Measurements from ENCODE around the gene C2CD4D. TPM values are rescaled to one million over a fixed set of nuclear protein-coding genes. Genes with fewer than 3 reads are reported as not detected.
"Not testable (repeated sequence)": the region's sequence is repeated elsewhere in the genome, so short reads cannot be mapped to it uniquely, and the experiment has no call there.

Gene C2CD4D
- total RNA-seq = not detected in 2 replicates

DNA sequence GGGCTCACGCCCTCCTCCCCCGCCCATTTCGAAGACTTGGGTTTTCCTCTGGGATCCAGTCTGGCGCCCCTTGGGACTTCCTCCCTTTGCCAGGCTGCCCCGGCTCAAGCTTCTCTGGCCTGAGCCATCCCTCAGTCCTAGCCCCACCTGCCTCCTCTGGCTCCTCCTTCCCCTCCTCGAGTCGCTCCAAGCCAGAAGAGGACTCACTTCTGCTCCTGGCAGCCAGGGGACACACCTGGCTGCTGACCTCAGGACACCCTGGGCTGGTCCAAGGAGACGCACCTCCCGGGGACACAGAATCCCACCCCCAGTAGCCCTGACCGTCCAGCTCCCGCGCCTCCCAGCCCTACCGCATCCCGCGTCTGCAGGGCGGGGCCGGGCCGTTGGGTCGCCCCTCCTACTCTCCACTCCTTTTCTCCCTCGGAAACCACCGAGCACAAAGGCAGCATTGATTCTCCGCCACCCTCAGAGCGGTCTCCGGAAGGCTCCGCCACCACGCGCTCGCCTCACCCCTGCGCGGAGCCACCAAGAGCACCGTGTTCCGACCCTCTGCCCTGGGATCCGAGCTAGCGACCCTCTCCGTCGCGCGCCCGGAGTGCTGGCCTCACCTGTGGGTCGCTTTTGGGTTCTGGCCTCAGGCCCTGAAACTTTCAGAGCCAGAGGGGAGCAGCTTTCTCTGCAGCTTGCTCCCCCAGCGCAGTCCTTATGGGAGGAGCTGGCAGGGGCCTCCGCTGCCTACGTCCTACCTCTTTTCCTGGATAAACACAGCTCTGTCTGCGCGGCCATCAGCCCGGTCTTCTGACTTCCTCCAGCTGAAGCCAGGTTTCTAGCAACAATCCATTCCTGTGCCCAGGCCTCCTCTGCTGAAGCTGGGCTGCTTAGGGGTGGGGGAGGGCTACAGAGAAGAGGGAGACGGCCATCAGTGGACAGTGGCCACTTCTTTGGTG, at the start of gene C2CD4D:
Gene C2CD4D, minus strand, starts transcription at position 364 of the 947 bp plus-strand sequence. CDS start 831 bp downstream, outside the sequence.
- no peak for DNase-seq (ENCODE audit: extremely low read depth, low read depth, low spot score)

DNA sequence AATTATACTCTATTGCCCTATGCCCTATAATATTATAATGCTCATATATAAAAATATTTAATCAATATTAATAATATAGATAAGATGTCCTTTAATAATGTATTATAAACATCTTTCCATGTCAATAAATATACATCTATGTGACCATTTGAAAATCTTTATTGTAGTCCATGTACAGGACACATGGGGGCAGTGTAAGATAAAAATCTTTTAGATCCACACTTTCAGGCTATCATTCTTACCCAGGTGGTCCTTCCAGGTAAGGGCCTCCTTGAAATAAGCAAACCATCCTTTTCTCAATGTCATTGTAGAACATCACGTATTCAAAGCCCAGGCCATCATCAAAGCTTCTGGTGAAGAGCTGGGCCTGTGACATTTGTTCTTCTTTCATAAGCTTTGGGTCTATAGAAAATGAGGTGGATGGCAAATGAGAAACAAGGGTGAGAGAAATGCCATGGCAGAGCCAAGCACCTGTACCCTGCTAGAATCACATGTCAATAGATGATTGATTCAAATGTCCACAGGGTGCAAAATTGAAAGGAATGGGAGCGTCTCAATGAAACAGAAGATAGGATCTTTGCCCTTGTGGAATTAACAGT, 49.5 kb upstream of the C2CD4D start:
- DNase-seq (ENCODE audit: extremely low read depth, low read depth, low spot score) = no peak

DNA sequence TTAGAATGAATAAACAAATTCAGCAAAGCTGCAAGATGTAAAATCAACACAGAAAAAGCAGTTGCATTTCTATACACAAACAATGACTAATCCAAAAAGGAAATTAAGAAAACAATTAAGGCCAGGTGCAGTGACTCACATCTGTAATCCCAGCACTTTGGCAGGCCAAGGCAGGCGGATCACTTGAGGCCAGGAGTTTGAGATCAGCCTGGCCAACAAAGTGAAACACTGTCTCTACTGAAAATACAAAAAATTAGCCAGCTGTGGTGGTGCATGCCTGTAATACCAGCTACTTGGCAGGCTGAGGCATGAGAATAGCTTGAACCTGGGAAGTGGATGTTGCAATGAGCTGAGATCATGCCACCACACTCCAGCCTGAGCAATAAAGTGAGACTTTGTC, 47.4 kb upstream of the C2CD4D start:
- DNase-seq (ENCODE audit: extremely low read depth, low read depth, low spot score) = no peak

DNA sequence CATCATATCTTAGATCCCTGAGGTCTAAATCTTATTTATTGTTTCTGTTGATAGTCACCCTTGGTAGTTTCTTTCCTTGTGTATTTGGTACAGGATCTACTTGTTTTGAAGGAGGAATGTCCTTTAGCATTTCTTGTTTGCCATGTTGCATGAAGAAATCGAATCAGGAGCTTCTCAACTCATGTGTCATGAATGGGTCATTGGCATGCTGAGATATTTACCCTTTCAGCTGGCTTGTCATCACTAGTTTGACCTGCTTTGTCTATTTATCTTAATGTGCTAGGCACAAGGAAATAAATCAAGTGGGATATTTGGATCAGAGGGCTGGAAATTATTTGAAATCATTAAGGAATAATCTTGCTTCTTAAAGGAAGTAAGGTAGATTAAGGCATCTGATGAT, 45.9 kb upstream of the C2CD4D start:
- DNase-seq (ENCODE audit: extremely low read depth, low read depth, low spot score) = no peak

DNA sequence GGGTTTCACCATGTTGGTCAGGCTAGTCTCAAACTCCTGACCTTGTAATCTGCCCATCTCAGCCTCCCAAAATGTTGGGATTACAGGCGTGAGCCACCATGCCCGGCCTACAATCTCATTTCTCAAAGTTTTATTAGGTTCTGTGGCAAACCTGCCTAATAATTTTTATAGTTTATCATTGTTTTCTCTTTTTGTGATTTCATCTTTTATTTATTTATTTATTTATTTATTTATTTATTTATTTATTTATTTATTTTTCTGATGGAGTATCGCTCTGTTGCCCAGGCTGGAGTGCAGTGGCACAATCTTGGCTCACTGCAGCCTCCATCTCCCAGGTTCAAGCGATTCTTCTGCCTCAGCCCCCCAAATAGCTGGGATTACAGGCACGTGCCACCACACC, 45.3 kb upstream of the C2CD4D start:
- DNase-seq (ENCODE audit: extremely low read depth, low read depth, low spot score) = not testable (repeated sequence)

DNA sequence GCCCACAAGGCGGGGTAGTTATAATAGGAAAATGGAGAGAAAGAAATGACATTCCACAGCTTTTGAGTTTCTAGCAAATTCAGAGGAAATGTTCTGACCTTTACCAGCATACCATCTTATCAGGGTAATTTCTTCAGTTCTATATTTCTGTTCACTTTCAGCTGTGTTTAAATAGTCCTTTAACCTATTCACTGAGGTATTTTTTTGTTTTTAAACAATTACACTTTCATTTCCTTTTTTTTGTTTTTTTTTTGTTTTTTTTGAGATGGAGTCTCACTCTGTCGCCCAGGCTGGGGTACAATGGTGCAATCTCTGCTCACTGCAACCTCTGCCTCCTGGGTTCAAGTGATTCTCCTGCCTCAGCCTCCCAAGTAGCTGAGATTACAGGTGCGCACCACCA, 44.8 kb upstream of the C2CD4D start:
- not testable (repeated sequence) for DNase-seq (ENCODE audit: extremely low read depth, low read depth, low spot score)

DNA sequence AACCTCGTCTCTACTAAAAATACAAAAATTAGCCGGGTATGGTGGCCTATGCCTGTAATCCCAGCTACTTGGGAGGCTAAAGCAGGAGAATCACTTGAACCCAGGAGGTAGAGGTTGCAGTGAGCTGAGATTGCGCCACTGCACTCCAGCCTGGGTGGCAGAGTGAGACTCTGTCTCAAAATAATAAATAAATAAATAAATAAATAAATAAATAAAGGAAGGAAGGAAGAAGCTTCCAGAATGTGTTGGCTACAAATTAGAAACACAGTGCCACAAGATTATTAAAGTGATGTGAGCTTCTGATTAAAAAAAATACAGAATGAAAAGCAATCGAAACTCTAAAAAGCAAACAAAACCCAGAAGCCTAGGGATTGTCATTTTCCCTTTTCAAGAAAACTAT, 44.3 kb upstream of the C2CD4D start:
- DNase-seq (ENCODE audit: extremely low read depth, low read depth, low spot score) = not testable (repeated sequence)

DNA sequence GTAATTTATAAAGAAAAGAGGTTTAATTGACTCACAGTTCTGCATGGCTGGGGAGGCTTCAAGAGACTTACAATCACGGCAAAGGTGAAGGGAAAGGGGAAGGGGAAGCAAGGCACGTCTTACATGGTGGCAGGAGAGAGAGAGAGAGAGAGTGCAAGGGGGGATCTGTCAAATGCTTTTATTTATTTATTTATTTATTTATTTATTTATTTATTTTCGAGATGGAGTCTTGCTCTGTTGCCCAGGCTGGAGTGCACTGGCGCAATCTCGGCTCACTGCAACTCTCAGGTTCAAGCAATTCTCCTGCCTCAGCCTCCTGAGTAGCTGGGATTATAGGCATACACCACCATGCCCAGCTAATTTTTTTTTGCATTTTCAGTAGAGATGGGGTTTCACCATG, 43.3 kb upstream of the C2CD4D start:
- DNase-seq (ENCODE audit: extremely low read depth, low read depth, low spot score) = not testable (repeated sequence)

DNA sequence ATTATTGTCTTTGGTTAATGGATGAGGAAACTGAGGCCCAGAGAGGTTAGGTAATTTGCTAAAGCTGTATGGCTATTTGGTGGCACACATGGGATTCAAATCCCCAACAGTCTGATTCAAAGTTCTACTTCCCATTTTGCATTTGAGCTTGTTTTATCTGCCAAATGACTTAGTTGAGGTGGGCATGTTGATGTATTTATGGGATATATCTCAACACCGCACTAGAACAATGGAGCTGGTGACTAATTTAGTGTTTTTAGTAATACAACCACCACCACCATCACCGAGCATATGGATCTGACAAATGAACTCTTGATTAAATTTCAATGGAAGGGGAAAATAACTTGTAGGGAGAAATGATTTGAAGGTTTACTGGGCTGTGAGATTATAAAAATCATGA, 42.8 kb upstream of the C2CD4D start:
- DNase-seq (ENCODE audit: extremely low read depth, low read depth, low spot score) = no peak

DNA sequence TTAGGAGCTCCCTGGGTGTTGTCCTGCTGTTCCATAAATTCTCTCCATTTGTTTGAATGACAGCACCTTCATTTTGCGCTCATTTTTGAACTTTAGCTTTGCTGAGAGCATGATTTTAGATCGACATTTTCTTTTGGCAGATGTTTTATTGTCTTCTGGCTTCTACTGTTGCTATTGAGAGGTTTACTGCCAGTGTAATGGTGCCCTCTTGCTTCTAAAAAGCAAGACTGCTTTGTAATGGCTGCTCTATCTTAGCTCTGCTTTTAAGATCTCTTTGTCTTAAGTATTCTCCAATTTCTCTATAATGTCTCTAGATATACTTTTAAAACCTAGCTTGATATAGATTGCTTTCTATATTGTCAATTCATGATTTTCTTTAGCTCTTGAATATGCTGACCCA, 41.9 kb upstream of the C2CD4D start:
- DNase-seq (ENCODE audit: extremely low read depth, low read depth, low spot score) = no peak

DNA sequence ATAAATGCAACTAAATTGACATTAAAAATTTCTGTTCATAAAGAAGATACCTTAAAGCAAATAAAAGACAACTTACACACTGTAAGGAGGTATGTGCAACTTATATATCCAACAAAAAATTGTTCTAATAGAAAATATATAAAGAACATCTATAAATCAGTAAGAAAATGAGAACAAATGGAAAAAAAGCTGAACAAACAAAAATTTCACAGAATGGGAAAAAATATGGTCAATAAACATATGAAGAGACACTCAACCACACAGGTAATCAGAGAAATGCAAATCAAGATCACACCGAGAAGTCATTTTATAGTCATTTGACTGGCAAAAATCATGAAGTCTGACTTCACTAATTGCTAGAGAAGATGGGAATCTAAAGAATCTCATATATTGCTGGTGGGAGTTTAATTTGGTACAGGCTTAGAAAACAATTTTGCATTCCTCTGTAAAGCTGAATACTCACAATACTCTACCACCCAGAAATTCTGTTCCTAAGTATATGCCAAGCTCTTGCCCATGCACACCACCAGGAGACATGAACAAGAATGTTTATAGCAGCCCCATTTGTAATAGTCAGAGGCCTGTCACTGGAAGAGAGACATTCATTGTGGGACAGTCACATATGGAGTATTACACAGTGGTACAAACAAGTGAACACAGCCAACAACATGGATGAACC, 35.9 kb upstream of the C2CD4D start:
- no peak for DNase-seq (ENCODE audit: extremely low read depth, low read depth, low spot score)

DNA sequence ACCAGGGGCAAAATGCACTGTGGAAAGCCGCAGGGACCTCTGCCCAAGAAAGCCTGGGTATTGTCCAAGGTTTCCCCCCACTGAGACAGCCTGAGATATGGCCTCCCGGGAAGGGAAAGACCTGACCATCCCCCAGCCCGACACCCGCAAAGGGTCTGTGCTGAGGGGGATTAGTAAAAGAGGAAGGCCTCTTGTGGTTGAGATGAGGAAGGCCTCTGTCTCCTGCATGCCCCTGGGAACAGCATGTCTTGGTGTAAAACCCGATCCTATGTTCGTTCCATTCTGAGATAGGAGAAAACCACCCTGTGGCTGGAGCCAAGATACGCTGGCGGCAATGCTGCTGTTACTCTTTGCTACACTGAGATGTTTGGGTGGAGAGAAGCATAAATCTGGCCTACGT, 33.2 kb upstream of the C2CD4D start:
- DNase-seq (ENCODE audit: extremely low read depth, low read depth, low spot score) = not testable (repeated sequence)

DNA sequence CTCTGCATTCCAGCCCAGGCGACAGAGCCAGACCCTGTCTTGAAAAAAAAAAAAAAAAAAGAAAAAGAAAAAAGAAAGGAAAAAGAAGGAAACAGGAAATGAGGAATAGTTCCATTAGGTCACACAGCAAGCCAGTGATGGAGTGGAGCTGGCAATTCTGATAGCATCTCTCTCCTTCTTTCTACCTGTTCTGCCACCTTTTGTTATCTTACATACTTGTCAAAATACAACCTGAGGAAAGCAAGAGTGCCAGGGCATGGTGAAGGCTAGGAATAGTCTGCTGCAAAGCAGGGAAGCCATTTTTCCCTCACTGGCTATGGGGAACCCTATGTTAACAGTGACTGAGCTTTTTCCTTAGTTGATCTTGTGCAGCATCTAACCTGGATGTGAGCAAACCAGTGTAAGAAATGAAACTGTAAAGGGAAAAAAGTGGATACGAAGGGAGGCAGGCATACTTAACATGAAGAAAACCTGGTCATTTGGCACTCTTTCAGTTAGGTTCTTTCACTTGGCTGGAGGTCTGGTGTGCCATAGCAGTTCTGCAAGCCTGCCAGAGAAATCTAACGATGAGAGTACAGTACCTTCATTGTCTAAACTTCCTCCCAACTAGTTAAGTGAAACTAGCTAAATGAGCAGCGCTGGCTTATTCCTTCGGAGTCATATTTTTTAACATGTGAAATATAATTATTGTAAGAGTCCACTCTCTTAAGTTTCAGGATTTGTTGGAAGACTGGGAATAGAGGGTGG, 31.8 kb upstream of the C2CD4D start:
- DNase-seq (ENCODE audit: extremely low read depth, low read depth, low spot score) = no peak

DNA sequence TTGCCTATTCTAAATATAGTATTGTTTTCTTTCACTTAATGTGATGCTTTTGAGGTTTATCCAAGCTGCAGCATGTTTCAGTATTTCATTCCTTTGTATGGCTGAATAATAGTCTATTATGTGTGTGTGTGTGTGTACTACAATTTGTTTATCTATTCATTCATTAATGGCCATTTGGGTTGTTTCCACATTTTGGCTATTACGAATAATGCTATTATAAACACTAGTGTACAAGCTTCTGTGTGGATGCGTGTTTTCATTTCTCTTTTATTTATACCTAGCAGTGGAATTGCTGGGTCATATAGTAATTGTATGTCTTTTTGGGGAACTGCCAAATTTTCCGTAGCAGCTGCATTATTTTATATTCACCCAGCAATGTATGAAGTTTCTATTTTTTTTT, 28.9 kb upstream of the C2CD4D start:
- DNase-seq (ENCODE audit: extremely low read depth, low read depth, low spot score) = no peak

DNA sequence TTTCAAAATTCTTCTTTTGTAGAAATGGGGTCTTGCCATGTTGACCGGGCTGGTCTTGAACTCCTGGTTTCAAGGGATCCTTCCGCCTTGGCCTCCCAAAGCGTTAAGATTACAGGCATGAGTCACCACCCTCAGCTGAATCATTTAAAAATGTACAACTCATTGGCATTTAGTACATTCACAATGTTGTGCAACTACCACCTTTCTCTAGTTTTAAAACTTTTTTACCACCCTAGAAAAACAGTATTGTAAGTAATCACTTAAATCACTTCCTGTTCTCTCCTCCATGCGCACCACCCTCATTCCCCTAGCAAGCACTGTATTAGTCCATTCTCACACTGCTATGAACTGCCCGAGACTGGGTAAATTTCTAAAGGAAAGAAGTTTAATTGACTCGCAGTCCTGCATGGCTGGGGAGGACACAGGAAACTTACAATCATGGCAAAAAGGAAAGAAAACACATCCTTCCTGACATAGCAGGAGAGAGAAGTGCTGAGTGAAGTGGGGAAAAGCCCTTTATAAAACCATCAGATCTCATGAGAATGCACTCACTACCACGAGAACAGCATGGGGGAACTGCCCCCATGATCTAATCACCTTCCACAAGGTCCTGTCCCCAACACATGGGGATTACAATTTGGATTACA, 28.3 kb upstream of the C2CD4D start:
- no peak for DNase-seq (ENCODE audit: extremely low read depth, low read depth, low spot score)

DNA sequence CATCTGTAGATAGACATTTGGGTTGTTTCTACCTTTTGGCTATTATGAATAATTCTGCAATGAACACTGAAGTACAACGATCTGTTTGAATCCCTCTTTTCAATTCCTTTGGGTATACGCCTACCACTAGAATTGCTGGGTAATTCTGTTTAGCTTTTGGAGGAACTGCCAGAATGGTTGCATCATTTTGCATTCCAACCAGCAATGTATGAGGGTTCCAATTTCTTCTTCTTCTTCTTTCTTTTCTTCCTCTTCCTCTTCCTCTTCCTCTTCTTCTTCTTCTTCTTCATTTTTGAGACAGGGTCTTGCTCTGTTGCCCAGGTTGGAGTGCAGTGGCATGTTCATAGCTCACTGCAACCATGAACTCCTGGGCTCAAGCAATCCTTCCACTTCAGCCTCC, 27.7 kb upstream of the C2CD4D start:
- DNase-seq (ENCODE audit: extremely low read depth, low read depth, low spot score) = no peak

DNA sequence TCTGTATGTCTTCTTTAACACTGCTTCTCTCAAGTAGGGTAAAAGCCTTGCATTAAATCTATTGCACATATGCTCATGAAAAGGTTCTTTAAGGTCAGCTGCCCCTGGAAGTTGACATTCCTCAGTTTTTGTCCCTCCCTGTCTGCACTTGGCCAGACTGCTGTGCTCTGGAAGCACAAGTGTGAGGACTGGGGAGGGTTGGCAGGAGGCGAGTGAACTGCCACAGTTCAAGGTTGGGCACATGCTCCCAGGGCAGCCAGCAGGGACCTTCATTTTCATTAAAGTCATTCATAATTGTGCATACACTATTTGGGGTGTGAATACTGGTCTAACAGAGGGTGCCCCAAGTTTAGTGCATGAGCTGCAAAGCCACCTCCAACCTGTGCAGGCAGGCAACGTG, 24.8 kb upstream of the C2CD4D start:
- no peak for DNase-seq (ENCODE audit: extremely low read depth, low read depth, low spot score)

DNA sequence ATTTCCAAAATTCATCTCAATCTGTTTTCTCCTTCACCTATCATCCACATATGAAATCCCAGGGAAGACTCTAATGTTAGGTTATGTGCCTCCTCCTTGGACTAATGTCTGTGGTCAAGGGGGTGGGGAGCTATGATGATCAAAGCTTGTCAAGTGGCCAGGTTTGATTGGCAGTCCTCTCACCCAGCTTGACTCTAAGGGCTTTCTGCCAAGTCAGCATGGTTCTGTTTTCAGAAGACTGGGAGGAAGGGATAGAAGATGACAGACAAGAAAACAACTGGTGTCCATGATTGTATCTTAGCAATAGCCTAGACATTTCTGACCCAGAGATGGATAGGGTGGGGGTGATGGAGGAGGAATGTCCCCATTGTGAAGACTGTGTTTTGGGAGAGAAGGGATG, 23.0 kb upstream of the C2CD4D start:
- DNase-seq (ENCODE audit: extremely low read depth, low read depth, low spot score) = no peak

DNA sequence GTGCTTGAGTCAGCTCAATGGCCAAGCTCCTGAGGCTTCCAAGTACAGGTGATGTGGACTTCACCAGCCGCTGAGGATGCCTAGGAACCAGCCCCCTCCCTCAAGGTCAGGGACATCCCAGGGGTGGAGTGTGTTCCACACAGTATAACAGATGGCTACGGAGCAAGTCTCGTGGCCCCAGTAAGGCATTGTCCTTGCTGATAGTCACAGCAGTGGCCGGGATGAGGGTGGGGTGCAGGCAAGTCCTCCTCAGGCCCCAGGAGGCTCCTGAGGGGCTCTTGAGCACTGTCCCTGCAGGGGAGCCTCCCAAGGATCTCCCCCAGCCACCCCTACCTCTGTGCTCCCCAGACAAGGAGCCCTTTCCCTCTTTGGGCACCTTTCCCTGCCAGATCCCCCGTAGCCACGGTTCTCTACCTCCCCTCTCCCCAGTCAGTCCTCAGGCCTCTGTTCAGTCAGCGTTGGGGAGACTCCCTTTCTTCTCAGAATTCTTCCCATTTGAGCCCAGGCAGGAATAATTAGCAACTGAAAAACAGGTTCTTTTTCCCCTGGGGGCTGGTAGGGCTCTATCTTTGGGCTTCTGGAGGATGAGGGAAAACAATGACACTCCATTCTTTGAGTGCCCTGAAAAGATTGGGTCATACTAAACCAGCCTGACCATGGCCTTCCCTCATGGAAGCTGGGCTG, 21.0 kb upstream of the C2CD4D start:
- DNase-seq (ENCODE audit: extremely low read depth, low read depth, low spot score) = no peak

DNA sequence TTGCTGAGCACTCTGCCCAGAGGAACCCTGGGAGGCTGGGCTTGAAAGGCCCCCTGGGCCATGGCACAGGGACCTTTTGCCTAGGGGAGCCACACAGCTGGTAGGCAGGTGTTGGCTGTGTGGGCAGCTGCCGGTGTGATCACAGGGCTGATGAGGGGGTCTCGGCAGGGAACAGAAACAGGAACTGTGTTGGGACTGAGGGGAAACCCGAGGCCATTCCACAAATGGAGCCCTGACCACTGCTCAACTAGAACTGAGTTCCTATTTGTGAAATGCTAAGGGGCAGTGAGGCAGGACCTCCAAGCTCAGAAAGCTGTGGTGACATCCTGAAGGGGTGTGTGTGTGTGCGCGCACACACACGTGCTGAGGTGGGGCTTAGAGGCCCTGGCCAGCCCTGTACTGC, 20.3 kb upstream of the C2CD4D start:
- DNase-seq (ENCODE audit: extremely low read depth, low read depth, low spot score) = no peak

Measured in glomerular endothelial cell (primary cell).